ENCODE results near the gene SPOCK2.

Gene SPOCK2

GRCh38 chr10:72107325-72108003 is 19.1 kb upstream of the SPOCK2 start:
- DNase-seq (ENCODE audit: low read depth), result no peak

- no peak for DNase-seq (ENCODE audit: low read depth)
These were observed 18.5 kb upstream of the SPOCK2 start for GRCh38 chr10:72106896-72107295.

- no peak for DNase-seq (ENCODE audit: low read depth)
These were observed 18.0 kb upstream of the SPOCK2 start for GRCh38 chr10:72106154-72106849.

- no peak for DNase-seq (ENCODE audit: low read depth)
These were observed 17.4 kb upstream of the SPOCK2 start for GRCh38 chr10:72105710-72106109.

GRCh38 chr10:72105098-72105475 is 16.7 kb upstream of the SPOCK2 start:
- DNase-seq (ENCODE audit: low read depth), result no peak

- DNase-seq (ENCODE audit: low read depth), result no peak
These were observed 16.2 kb upstream of the SPOCK2 start for GRCh38 chr10:72104472-72105097.

- no peak for DNase-seq (ENCODE audit: low read depth)
These were observed 11.2 kb upstream of the SPOCK2 start for GRCh38 chr10:72099600-72099921.

- DNase-seq (ENCODE audit: low read depth), result peak; percentile 64
These were observed 10.7 kb upstream of the SPOCK2 start for GRCh38 chr10:72098836-72099599.

GRCh38 chr10:72098301-72098835 is 10.0 kb upstream of the SPOCK2 start:
- no peak for DNase-seq (ENCODE audit: low read depth)

GRCh38 chr10:72097448-72098300 is 9.3 kb upstream of the SPOCK2 start:
- peak; percentile 97 for DNase-seq (ENCODE audit: low read depth)

- DNase-seq (ENCODE audit: low read depth), result peak; percentile 77
These were observed 8.0 kb upstream of the SPOCK2 start for GRCh38 chr10:72096115-72097000.

- no peak for DNase-seq (ENCODE audit: low read depth)
These were observed 6.8 kb upstream of the SPOCK2 start for GRCh38 chr10:72095195-72095594.

- no peak for DNase-seq (ENCODE audit: low read depth)
These were observed 6.2 kb upstream of the SPOCK2 start for GRCh38 chr10:72094574-72094973.

GRCh38 chr10:72093450-72093849 is 5.1 kb upstream of the SPOCK2 start:
- DNase-seq (ENCODE audit: low read depth), result no peak

- no peak for DNase-seq (ENCODE audit: low read depth)
These were observed 4.6 kb upstream of the SPOCK2 start for GRCh38 chr10:72092987-72093386.

GRCh38 chr10:72092171-72092924 is 4.0 kb upstream of the SPOCK2 start:
- DNase-seq (ENCODE audit: low read depth), result no peak

GRCh38 chr10:72090326-72090725 is 2.0 kb upstream of the SPOCK2 start:
- DNase-seq (ENCODE audit: low read depth), result no peak

- DNase-seq (ENCODE audit: low read depth), result no peak
These were observed 1.3 kb upstream of the SPOCK2 start for GRCh38 chr10:72089618-72090017.

- peak; percentile 16 for DNase-seq (ENCODE audit: low read depth)
These were observed 681 bp upstream of the SPOCK2 start for GRCh38 chr10:72088889-72089575.
